H1 (cell line): ENCODE data around the gene MTG1. TPM values are rescaled to one million over a fixed set of nuclear protein-coding genes. Genes with fewer than 3 reads are reported as not detected.

ENCODE experiments used
- NRF1 ChIP-seq: IDR thresholded peaks from 2 replicates; pipeline ENCODE4 v1.6.1; 2011; ENCODE audit warnings: mild to moderate bottlenecking, low read depth, low read length, improper control_type of control experiment
- RXRA ChIP-seq: IDR thresholded peaks from 2 replicates; pipeline ENCODE4 v1.6.1; 2011; ENCODE audit warnings: low read depth, mild to moderate bottlenecking, low read length, moderate library complexity; ENCODE audit not compliant: insufficient read depth
- polyA plus RNA-seq, 7 experiments: library from polyadenylated mRNA; depleted of rRNA in 3 of 7; stranded (reverse) in 5 of 7; unstranded in 2 of 7; fragments of >200 nt in 5 of 7; fragments of 200-250 nt in 2 of 7; gene quantifications; 1 replicate in 5 of 7; 2 replicates in 1 of 7; 4 replicates in 1 of 7; pipeline versions ENCODE4 v1.2.1 to v1.2.3, GENCODE V29; 2011 to 2013; ENCODE audit warnings: missing spikeins in 2 of 7, mixed read lengths in 2 of 7
- total RNA-seq: library from RNA; stranded (reverse); fragmentation: NEBNext Ultra II Directional; extraction: Animal tissue kit (Norgen Biotek cat#: 25700); gene quantifications from 2 replicates; pipeline ENCODE4 v1.2.1, GENCODE V29; 2021

The MTG1 gene
- total and polyA plus RNA-seq, 2 of the 8 experiments (the other 6 are each of a cell fraction or from before 2014, with no cell fraction given), result 56.6 to 81.6 TPM

- no peak for TF ChIP-seq RXRA
- TF ChIP-seq NRF1, result no peak
Observed at GRCh38 chr10:133366130-133366478, 27.9 kb upstream of the MTG1 start (continued).
